ENCODE data around the gene NHLH1.

DNA sequence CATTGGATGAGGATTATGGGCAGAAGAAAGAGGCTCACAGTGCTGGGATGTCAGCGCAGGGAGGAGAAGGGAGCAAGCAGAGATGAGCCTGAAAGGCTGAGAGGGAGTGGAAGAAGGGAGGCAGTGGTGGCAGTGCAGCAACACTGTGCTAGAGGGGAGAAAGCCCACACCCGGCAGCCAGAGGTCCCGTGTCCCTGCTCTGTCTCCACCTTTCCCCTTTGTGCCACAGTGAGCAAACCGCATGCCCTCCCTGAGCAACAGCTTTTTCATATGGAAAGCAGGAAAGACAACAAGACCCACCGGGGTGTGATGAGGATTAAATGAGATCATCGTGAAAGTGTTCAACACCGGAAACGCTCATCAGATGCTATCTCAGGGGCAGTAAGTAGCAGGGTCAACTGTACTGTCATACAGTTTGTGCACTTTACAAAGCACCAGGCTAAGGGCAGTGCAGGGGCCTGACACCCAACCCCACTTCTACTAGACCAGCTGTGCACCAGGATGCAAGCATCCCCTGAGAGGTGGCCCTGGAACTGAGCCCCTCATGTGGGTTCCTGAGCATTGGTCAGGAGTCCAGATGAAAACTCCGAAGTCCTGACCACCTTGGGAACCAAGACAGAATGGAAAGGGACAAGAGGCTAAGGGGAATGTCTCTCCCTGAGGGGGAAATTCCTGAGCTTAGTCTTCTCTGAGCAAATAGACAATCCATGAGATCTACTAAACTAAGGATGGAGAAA is 9.1 kb downstream of the NHLH1 start:
- TF ChIP-seq, protein P1, sequence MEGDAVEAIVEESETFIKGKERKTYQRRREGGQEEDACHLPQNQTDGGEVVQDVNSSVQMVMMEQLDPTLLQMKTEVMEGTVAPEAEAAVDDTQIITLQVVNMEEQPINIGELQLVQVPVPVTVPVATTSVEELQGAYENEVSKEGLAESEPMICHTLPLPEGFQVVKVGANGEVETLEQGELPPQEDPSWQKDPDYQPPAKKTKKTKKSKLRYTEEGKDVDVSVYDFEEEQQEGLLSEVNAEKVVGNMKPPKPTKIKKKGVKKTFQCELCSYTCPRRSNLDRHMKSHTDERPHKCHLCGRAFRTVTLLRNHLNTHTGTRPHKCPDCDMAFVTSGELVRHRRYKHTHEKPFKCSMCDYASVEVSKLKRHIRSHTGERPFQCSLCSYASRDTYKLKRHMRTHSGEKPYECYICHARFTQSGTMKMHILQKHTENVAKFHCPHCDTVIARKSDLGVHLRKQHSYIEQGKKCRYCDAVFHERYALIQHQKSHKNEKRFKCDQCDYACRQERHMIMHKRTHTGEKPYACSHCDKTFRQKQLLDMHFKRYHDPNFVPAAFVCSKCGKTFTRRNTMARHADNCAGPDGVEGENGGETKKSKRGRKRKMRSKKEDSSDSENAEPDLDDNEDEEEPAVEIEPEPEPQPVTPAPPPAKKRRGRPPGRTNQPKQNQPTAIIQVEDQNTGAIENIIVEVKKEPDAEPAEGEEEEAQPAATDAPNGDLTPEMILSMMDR (IDR thresholded peaks at IDR 0.05): no peak
- TF ChIP-seq POLR2A (IDR thresholded peaks at IDR 0.05): no peak

Measured in testis (tissue), 2 donors.